HG03039 (cell line): ENCODE results near the gene PITPNM3.

ENCODE experiments used
- ATAC-seq: cut with Tn5 transposase; IDR thresholded peaks from one replicate; pipeline ENCODE4 v1.9.1; 2021; ENCODE audit warnings: mild to moderate bottlenecking, moderate library complexity; ENCODE audit not compliant: unreplicated experiment

Gene PITPNM3

GRCh38 chr17:6422654-6423241 lies 133.6 kb downstream of the PITPNM3 start:
- no peak for ATAC-seq

- no peak for ATAC-seq
Observed at GRCh38 chr17:6421700-6422604, 134.4 kb downstream of the PITPNM3 start.

DNA sequence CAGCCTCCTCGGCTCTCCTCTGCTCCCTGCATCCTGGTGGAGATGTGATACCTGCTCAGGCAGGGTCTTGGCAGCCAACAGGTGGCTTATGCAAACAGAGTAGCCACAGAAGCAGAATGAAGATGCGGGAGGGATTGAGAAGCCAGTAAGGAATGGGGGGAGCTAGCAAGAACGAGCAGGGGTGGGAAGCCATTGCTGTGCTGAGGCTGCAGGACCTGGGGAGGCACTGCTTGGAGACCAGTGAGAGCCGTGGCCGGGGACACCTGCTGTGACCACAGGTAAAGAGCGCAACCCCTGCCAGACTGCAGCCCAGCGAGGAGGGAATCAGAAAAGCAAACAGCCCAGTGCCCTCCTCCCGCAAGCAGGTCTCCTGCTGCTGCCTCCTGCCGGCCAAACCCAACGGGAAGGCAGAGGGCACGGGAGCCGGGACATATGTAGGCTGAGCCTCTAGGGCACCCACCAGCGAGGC lies 136.1 kb downstream of the PITPNM3 start:
- ATAC-seq: no peak

DNA sequence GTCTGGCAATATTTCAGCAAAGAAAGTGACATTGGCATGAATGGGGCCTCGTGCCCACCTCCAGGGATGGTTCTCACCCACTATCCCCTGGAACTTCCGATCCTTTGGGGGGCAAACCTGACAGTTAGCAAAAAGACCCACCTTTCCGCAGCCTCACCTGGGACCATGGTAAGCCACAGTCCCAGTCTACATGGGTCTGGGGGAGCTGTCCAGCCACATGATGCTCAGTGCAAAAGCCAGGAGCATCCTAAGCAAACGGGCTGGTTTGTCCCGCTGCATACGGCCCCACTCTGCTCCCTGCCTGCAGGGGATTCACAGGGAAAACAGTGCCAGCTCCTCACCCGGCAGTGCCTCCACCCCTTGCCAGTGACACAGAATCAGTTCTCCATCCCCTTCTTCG lies 140.7 kb downstream of the PITPNM3 start:
- no peak for ATAC-seq

DNA sequence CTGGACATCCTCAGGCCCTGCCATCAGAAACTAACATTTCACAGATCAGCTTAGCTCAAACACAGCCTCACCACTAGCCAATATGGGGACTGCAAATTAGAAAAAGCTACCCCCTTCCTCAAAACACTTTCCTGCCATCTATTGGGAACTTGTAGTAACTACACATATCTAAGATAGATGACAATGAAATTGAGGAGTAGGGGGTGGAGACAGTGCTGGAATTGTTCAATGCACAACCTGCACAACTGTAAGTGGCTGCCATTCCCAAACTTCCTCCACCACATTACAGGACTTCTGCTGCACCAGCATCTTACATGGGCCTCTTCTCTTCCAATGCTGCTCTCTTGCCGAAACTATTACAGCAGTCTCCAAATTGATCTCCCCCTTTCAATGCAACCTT lies 143.3 kb downstream of the PITPNM3 start:
- ATAC-seq: no peak

- ATAC-seq: no peak
Observed at GRCh38 chr17:6408735-6409134, 147.6 kb downstream of the PITPNM3 start.

- no peak for ATAC-seq
Observed at GRCh38 chr17:6408276-6408675, 148.1 kb downstream of the PITPNM3 start.

GRCh38 chr17:6402258-6402657 lies 154.1 kb downstream of the PITPNM3 start:
- ATAC-seq: no peak
